Suprapubic skin (tissue), 4 donors: Measurements from ENCODE around the gene TAS1R2.
"Not testable (repeated sequence)": the region's sequence is repeated elsewhere in the genome, so short reads cannot be mapped to it uniquely, and the experiment has no call there.

Experiments used
- CTCF ChIP-seq, 2 donors: fragments of 200-600 bp in 1 of 2; fragments of 450-650 bp in 1 of 2; sonication (generic) in 1 of 2; IDR thresholded peaks; one replicate each; pipeline ENCODE4 v1.5.1; 2016 to 2019; ENCODE audit warnings: antibody characterized with exemption in 2 of 2, mild to moderate bottlenecking in 1 of 2, moderate library complexity in 1 of 2
- EP300 ChIP-seq: sonication (generic); formaldehyde crosslinking; IDR thresholded peaks from one replicate; pipeline ENCODE4 v1.6.1; 2017; ENCODE audit warnings: antibody characterized with exemption
- POLR2A ChIP-seq, 2 donors: fragments of 450-650 bp; IDR thresholded peaks; one replicate each; pipeline ENCODE4 v1.6.1; 2017; ENCODE audit warnings: antibody characterized with exemption in 2 of 2, mild to moderate bottlenecking in 2 of 2, moderate library complexity in 2 of 2
- POLR2AphosphoS5 ChIP-seq, 3 donors: sonication (generic); formaldehyde crosslinking; IDR thresholded peaks; one replicate each; pipeline ENCODE4 v1.6.1; 2017; ENCODE audit warnings: antibody characterized with exemption in 3 of 3

- not testable (repeated sequence) for TF ChIP-seq CTCF (IDR thresholded peaks at IDR 0.05); EP300; POLR2A (IDR thresholded peaks at IDR 0.05); POLR2AphosphoS5 (IDR thresholded peaks at IDR 0.05)
Measured at GRCh38 chr1:18832319-18832718, 27.1 kb downstream of the TAS1R2 start.
